ENCODE measurements around the gene SRRM3.

DNA sequence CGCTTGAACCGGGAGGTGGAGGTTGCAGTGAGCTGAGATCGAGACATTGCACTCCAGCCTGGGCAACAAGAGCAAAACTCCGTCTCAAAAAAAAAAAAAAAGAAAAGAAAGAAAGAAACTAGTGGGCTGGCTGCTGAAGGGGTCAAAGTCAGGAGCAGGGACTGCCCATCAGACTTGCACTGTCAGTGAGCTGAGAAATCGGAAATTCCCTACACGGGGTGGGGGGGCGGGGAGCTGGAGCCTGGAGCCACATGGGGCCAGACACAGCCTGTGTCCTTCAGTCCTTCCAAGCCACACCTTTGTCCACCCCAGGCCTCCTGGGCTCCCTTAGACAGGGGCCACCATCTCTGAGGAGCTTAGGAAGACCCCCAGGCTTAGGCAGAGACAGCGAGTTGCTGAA lies 34.5 kb downstream of the SRRM3 start:
- TF ChIP-seq ZNF274 (IDR thresholded peaks at IDR 0.05; ENCODE audit: low read depth, low read length) (no peak), YY1 (IDR thresholded peaks at IDR 0.05; ENCODE audit: insufficient read depth, insufficient read length) (no peak), SUZ12 (IDR thresholded peaks at IDR 0.05; ENCODE audit: extremely low read depth, insufficient read depth, insufficient read length) (no peak)
